ENCODE results near the gene METRN.

DNA sequence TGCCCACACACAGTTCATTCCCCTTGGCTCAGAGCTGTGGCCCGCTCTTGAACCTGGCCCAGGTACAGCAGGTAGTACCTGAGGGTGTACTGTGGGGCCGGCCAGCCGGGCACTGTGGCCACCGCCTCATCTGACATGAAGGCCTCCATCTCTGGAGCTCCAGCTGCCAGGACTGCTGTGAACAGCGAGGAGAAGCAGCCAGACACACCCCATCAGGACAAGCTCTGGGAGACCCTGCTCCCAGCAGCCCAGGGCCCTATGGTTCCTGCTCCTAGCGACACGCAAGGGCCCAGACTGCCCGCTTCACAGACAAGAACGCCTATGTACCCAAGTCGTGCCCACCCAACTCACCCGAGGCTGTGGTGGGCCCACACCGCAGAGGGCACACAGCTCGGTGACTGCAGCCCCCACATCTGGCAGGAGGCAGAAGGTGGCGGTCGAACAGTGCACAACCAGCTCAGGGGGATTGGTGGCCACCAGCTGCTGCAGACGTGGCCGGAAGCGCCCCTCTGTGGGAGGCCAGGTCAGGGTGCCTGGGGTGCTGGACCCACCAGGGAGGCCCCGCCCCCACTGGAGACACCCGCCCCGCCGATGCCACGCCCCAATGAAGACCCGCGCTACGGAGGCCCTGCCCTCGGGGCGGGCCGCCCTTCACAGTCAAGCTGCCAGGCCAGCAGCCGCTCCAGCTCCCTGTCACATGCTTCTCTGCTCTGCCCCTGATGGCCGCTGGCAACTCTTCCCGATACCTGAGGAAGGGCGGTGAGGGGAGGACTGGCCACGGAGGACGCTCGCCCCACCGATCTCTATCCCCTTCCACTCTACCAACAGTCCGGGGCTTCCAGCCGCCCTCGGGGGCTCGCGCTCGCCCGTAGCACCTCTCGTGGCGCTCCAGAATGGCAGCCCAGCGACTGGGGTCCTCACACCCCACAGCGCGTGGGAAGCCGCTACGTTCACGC lies 35.8 kb upstream of the METRN start:
- TF ChIP-seq GATA2 (IDR thresholded peaks at IDR 0.05; ENCODE audit: low read depth, low read length) (no peak), GATA3 (IDR thresholded peaks at IDR 0.05; ENCODE audit: low read depth, low read length) (no peak)

Data from SH-SY5Y (cell line).